ENCODE measurements around the gene CCNQ. TPM values are rescaled to one million over a fixed set of nuclear protein-coding genes. Genes with fewer than 3 reads are reported as not detected.

The CCNQ gene
- total and polyA plus RNA-seq, 2 donors (not counting 1 experiment from before 2014, with no cell fraction given) = 31.8 to 66.0 TPM

- Histone ChIP-seq H3K9me3 (ENCODE audit: control extremely low read depth in 1 of 3, control insufficient read depth in 2 of 3, insufficient read depth in 1 of 3, low read length in 2 of 3) (no peaks in the 10 kb centered on the region), H3K36me3 (replicated peaks in 1 of 2; ENCODE audit: control extremely low read depth in 1 of 2, control insufficient read depth in 1 of 2, extremely low read depth in 1 of 2, insufficient read depth in 2 of 2, low read length in 1 of 2) (no peaks in the 10 kb centered on the region), H3K4me1 (ENCODE audit: control insufficient read depth in 2 of 2, insufficient read depth in 2 of 2, low read length in 2 of 2) (peaks cover 5 to 11% of the 10 kb centered on the region in 2 donors), H3K27ac (ENCODE audit: low read length in 2 of 2) (no peak overlapping the region), H2AFZ (ENCODE audit: insufficient read depth, low read depth, low read length, poor library complexity, severe bottlenecking) (no peak overlapping the region), H3K4me2 (replicated peaks; ENCODE audit: low read depth, low read length, poor library complexity, severe bottlenecking) (no peak overlapping the region), H4K20me1 (ENCODE audit: control insufficient read depth, insufficient read depth, low read length, poor library complexity, severe bottlenecking) (no peaks in the 10 kb centered on the region), H3K4me3 (ENCODE audit: control extremely low read depth in 1 of 5, extremely low read depth in 1 of 5, insufficient read depth in 1 of 5, low read depth in 2 of 5, low read length in 4 of 5) (no peak overlapping the region), H3K27me3 (replicated peaks in 1 of 4; ENCODE audit: control extremely low read depth in 1 of 4, control insufficient read depth in 3 of 4, insufficient read depth in 4 of 4, low read length in 3 of 4) (no peaks in the 10 kb centered on the region), H3K9ac (ENCODE audit: low read length) (no peak overlapping the region), H3K79me2 (ENCODE audit: control insufficient read depth, insufficient read depth, low read length) (peaks cover 1% of the 10 kb centered on the region)
- Mint-ChIP-seq H3K27ac (no peak overlapping the region), H3K4me3 (no peak overlapping the region), H3K27me3 (no peaks in the 10 kb centered on the region), H3K4me1 (peaks cover 14% of the 10 kb centered on the region), H3K9me3 (ENCODE audit: insufficient read depth) (no peaks in the 10 kb centered on the region)
- CTCF ChIA-PET = no interaction called here
- ATAC-seq (ENCODE audit: low read depth) (no peak), DNase-seq (no peak)
- POLR2A ChIA-PET = no interaction called here
- intact Hi-C loops (cut with micrococcal nuclease) = no loop called here
- TF ChIP-seq, protein P1, sequence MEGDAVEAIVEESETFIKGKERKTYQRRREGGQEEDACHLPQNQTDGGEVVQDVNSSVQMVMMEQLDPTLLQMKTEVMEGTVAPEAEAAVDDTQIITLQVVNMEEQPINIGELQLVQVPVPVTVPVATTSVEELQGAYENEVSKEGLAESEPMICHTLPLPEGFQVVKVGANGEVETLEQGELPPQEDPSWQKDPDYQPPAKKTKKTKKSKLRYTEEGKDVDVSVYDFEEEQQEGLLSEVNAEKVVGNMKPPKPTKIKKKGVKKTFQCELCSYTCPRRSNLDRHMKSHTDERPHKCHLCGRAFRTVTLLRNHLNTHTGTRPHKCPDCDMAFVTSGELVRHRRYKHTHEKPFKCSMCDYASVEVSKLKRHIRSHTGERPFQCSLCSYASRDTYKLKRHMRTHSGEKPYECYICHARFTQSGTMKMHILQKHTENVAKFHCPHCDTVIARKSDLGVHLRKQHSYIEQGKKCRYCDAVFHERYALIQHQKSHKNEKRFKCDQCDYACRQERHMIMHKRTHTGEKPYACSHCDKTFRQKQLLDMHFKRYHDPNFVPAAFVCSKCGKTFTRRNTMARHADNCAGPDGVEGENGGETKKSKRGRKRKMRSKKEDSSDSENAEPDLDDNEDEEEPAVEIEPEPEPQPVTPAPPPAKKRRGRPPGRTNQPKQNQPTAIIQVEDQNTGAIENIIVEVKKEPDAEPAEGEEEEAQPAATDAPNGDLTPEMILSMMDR (IDR thresholded peaks at IDR 0.05) = no peak
- TF ChIP-seq EZH2 (IDR thresholded peaks at IDR 0.05; ENCODE audit: borderline replicate concordance, insufficient read depth, low read depth, low read length, poor library complexity, severe bottlenecking) = no peak
- 96% methylated on average over 11 of the region's 17 CpGs for WGBS (ENCODE audit: insufficient coverage)
Measured at GRCh38 chrX:153603131-153603656, 4.3 kb upstream of the CCNQ start.

- H3K36me3 ChIP-seq (replicated peaks in 1 of 2; ENCODE audit: control extremely low read depth in 1 of 2, control insufficient read depth in 1 of 2, extremely low read depth in 1 of 2, insufficient read depth in 2 of 2, low read length in 1 of 2) = no peaks in the 10 kb centered on the region
- peaks cover 8 to 17% of the 10 kb centered on the region in 2 donors for H3K4me1 ChIP-seq (ENCODE audit: control insufficient read depth in 2 of 2, insufficient read depth in 2 of 2, low read length in 2 of 2)
- Mint-ChIP-seq H3K4me1 (peaks cover 19% of the 10 kb centered on the region), H3K9me3 (ENCODE audit: insufficient read depth) (no peaks in the 10 kb centered on the region), H3K27ac (no peak overlapping the region), H3K4me3 (no peak overlapping the region), H3K27me3 (no peaks in the 10 kb centered on the region)
- no peak overlapping the region for H3K4me3 ChIP-seq (ENCODE audit: control extremely low read depth in 1 of 5, extremely low read depth in 1 of 5, insufficient read depth in 1 of 5, low read depth in 2 of 5, low read length in 4 of 5)
- no peak overlapping the region for H3K4me2 ChIP-seq (replicated peaks; ENCODE audit: low read depth, low read length, poor library complexity, severe bottlenecking)
- no peaks in the 10 kb centered on the region for H3K27me3 ChIP-seq (replicated peaks in 1 of 4; ENCODE audit: control extremely low read depth in 1 of 4, control insufficient read depth in 3 of 4, insufficient read depth in 4 of 4, low read length in 3 of 4)
- no peak for ATAC-seq (ENCODE audit: low read depth)
- H4K20me1 ChIP-seq (ENCODE audit: control insufficient read depth, insufficient read depth, low read length, poor library complexity, severe bottlenecking) = peaks cover 5% of the 10 kb centered on the region
- intact Hi-C loops (cut with micrococcal nuclease) = no loop called here
- no peak overlapping the region for H3K27ac ChIP-seq (ENCODE audit: low read length in 2 of 2)
- no peak for DNase-seq
- ChIA-PET POLR2A (no interaction called here), CTCF (interaction anchor here (1.5 kb wide), 1 partner anchor 20 kb away, joined by 3 read pairs; no protein-coding TSS in a partner anchor)
- 100% methylated on average over 3 of the region's 3 CpGs for WGBS (ENCODE audit: insufficient coverage)
- H3K9me3 ChIP-seq (ENCODE audit: control extremely low read depth in 1 of 3, control insufficient read depth in 2 of 3, insufficient read depth in 1 of 3, low read length in 2 of 3) = no peaks in the 10 kb centered on the region
- H3K79me2 ChIP-seq (ENCODE audit: control insufficient read depth, insufficient read depth, low read length) = peaks cover 7% of the 10 kb centered on the region
- H3K9ac ChIP-seq (ENCODE audit: low read length) = no peak overlapping the region
- H2AFZ ChIP-seq (ENCODE audit: insufficient read depth, low read depth, low read length, poor library complexity, severe bottlenecking) = no peak overlapping the region
- no peak for TF ChIP-seq EZH2 (IDR thresholded peaks at IDR 0.05; ENCODE audit: borderline replicate concordance, insufficient read depth, low read depth, low read length, poor library complexity, severe bottlenecking)
- TF ChIP-seq, protein P1 (IDR thresholded peaks at IDR 0.05) = no peak
Measured at GRCh38 chrX:153602601-153603000, 3.7 kb upstream of the CCNQ start.
